Measurements from ENCODE around the gene SURF4. TPM values are rescaled to one million over a fixed set of nuclear protein-coding genes. Genes with fewer than 3 reads are reported as not detected.
A peak's percentile ranks its signal among the peaks of the same experiment; 100 is the strongest.

Gene SURF4
- total RNA-seq, 1 donor, result 392 TPM

GRCh38 chr9:133403766-133404453 is 28.1 kb upstream of the SURF4 start:
- Histone ChIP-seq H4K20me1 (ENCODE audit: insufficient read depth, low read length) (peaks cover 11% of the 10 kb centered on the region), H3K79me2 (ENCODE audit: insufficient read depth, low read length) (no peaks in the 10 kb centered on the region), H3K27ac (ENCODE audit: low read depth, low read length) (no peak overlapping the region), H3K9me3 (ENCODE audit: low read depth, low read length) (no peaks in the 10 kb centered on the region), H3K4me2 (ENCODE audit: insufficient read depth, low read length) (no peak overlapping the region), H3K4me1 (ENCODE audit: insufficient read depth, low read length) (peaks cover 10% of the 10 kb centered on the region), H3K4me3 (ENCODE audit: insufficient read depth, low read length) (no peak overlapping the region), H3K27me3 (ENCODE audit: insufficient read depth, low read length) (no peaks in the 10 kb centered on the region), H2AFZ (ENCODE audit: low read length) (no peak overlapping the region), H3K36me3 (ENCODE audit: insufficient read depth, low read length) (peaks cover 17% of the 10 kb centered on the region)
- TF ChIP-seq CTCF (IDR thresholded peaks at IDR 0.05; ENCODE audit: extremely low read depth, low read depth, low read length), result peak; percentile 47
- DNase-seq (ENCODE audit: insufficient read length, low spot score, missing footprints), result peak; percentile 57

- peak; percentile 18 for DNase-seq (ENCODE audit: insufficient read length, low spot score, missing footprints)
- Histone ChIP-seq H3K4me2 (ENCODE audit: insufficient read depth, low read length) (no peak overlapping the region), H3K27me3 (ENCODE audit: insufficient read depth, low read length) (peaks cover 6% of the 10 kb centered on the region), H3K36me3 (ENCODE audit: insufficient read depth, low read length) (peaks cover 8% of the 10 kb centered on the region), H3K27ac (ENCODE audit: low read depth, low read length) (no peak overlapping the region), H3K4me1 (ENCODE audit: insufficient read depth, low read length) (peaks cover 10% of the 10 kb centered on the region), H3K4me3 (ENCODE audit: insufficient read depth, low read length) (no peak overlapping the region), H4K20me1 (ENCODE audit: insufficient read depth, low read length) (peaks cover 11% of the 10 kb centered on the region), H2AFZ (ENCODE audit: low read length) (no peak overlapping the region), H3K79me2 (ENCODE audit: insufficient read depth, low read length) (no peaks in the 10 kb centered on the region), H3K9me3 (ENCODE audit: low read depth, low read length) (no peaks in the 10 kb centered on the region)
- no peak for TF ChIP-seq CTCF (IDR thresholded peaks at IDR 0.05; ENCODE audit: extremely low read depth, low read depth, low read length)
These were observed 26.8 kb upstream of the SURF4 start for GRCh38 chr9:133402689-133403088.

GRCh38 chr9:133401588-133401987 is 25.7 kb upstream of the SURF4 start:
- H3K79me2 ChIP-seq (ENCODE audit: insufficient read depth, low read length), result no peaks in the 10 kb centered on the region
- no peaks in the 10 kb centered on the region for H3K9me3 ChIP-seq (ENCODE audit: low read depth, low read length)
- no peak for TF ChIP-seq CTCF (IDR thresholded peaks at IDR 0.05; ENCODE audit: extremely low read depth, low read depth, low read length)
- no peak overlapping the region for H3K27ac ChIP-seq (ENCODE audit: low read depth, low read length)
- DNase-seq (ENCODE audit: insufficient read length, low spot score, missing footprints), result peak; percentile 61
- H3K36me3 ChIP-seq (ENCODE audit: insufficient read depth, low read length), result peaks cover 5% of the 10 kb centered on the region
- H3K4me1 ChIP-seq (ENCODE audit: insufficient read depth, low read length), result peaks cover 10% of the 10 kb centered on the region
- peaks cover 9% of the 10 kb centered on the region for H3K27me3 ChIP-seq (ENCODE audit: insufficient read depth, low read length)
- no peak overlapping the region for H3K4me2 ChIP-seq (ENCODE audit: insufficient read depth, low read length)
- no peak overlapping the region for H3K4me3 ChIP-seq (ENCODE audit: insufficient read depth, low read length)
- peaks cover 9% of the 10 kb centered on the region for H4K20me1 ChIP-seq (ENCODE audit: insufficient read depth, low read length)
- no peak overlapping the region for H2AFZ ChIP-seq (ENCODE audit: low read length)

GRCh38 chr9:133400292-133400691 is 24.4 kb upstream of the SURF4 start:
- peaks cover 15% of the 10 kb centered on the region for H3K27me3 ChIP-seq (ENCODE audit: insufficient read depth, low read length)
- peaks cover 7% of the 10 kb centered on the region for H4K20me1 ChIP-seq (ENCODE audit: insufficient read depth, low read length)
- no peaks in the 10 kb centered on the region for H3K79me2 ChIP-seq (ENCODE audit: insufficient read depth, low read length)
- no peak overlapping the region for H3K4me2 ChIP-seq (ENCODE audit: insufficient read depth, low read length)
- no peak overlapping the region for H3K4me3 ChIP-seq (ENCODE audit: insufficient read depth, low read length)
- peak; percentile 14 for DNase-seq (ENCODE audit: insufficient read length, low spot score, missing footprints)
- H2AFZ ChIP-seq (ENCODE audit: low read length), result no peak overlapping the region
- no peak overlapping the region for H3K27ac ChIP-seq (ENCODE audit: low read depth, low read length)
- no peaks in the 10 kb centered on the region for H3K9me3 ChIP-seq (ENCODE audit: low read depth, low read length)
- H3K4me1 ChIP-seq (ENCODE audit: insufficient read depth, low read length), result peaks cover 1% of the 10 kb centered on the region
- H3K36me3 ChIP-seq (ENCODE audit: insufficient read depth, low read length), result peaks cover 5% of the 10 kb centered on the region
- no peak for TF ChIP-seq CTCF (IDR thresholded peaks at IDR 0.05; ENCODE audit: extremely low read depth, low read depth, low read length)

All from osteoblast (primary cell).